ENCODE measurements around the gene HDAC4.

HDAC4 gene

GRCh38 chr2:239171643-239172042, 229.2 kb downstream of the HDAC4 start:
- no peak overlapping the region for H3K27ac ChIP-seq
- TF ChIP-seq, protein P1, sequence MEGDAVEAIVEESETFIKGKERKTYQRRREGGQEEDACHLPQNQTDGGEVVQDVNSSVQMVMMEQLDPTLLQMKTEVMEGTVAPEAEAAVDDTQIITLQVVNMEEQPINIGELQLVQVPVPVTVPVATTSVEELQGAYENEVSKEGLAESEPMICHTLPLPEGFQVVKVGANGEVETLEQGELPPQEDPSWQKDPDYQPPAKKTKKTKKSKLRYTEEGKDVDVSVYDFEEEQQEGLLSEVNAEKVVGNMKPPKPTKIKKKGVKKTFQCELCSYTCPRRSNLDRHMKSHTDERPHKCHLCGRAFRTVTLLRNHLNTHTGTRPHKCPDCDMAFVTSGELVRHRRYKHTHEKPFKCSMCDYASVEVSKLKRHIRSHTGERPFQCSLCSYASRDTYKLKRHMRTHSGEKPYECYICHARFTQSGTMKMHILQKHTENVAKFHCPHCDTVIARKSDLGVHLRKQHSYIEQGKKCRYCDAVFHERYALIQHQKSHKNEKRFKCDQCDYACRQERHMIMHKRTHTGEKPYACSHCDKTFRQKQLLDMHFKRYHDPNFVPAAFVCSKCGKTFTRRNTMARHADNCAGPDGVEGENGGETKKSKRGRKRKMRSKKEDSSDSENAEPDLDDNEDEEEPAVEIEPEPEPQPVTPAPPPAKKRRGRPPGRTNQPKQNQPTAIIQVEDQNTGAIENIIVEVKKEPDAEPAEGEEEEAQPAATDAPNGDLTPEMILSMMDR (IDR thresholded peaks at IDR 0.05; ENCODE audit: low read depth, low read length, missing control alignments), result no peak
- no peaks in the 10 kb centered on the region for H3K36me3 ChIP-seq (replicated peaks)
- H3K27me3 ChIP-seq (replicated peaks), result no peaks in the 10 kb centered on the region
- H3K4me3 ChIP-seq (ENCODE audit: low read depth, low read length), result no peak overlapping the region
- in situ Hi-C loops (cut with HindIII; ENCODE audit: low pct_ligation_motif_present, low sequenced_read_pairs), result no loop called here
- DNase-seq, result no peak

- H3K27me3 ChIP-seq (replicated peaks), result no peaks in the 10 kb centered on the region
- in situ Hi-C loops (cut with HindIII; ENCODE audit: low pct_ligation_motif_present, low sequenced_read_pairs), result no loop called here
- H3K4me3 ChIP-seq (ENCODE audit: low read depth, low read length), result no peak overlapping the region
- TF ChIP-seq, protein P1 (IDR thresholded peaks at IDR 0.05; ENCODE audit: low read depth, low read length, missing control alignments), result no peak
- no peaks in the 10 kb centered on the region for H3K36me3 ChIP-seq (replicated peaks)
- DNase-seq, result no peak
- H3K27ac ChIP-seq, result no peak overlapping the region
Observed at GRCh38 chr2:239169311-239170048, 231.3 kb downstream of the HDAC4 start.

DNA sequence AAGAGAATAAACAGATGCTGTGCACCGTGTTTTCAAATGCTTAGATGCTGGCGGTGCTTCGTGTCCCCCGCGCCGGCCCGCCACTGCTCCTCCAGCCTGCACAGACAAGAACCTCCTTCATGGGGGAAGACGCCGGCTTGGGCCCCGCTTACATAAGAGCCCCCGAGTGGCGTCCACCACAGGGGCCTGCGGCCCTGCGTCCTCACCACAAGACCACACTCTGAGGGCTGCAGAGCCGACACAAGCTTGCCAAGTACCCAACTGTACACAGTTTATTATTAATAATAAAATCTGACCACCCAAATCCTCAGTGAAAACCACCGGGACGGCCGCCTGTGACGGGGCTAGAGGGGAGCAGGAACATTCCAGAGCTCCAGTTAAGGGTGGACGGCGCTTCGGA, 232.2 kb downstream of the HDAC4 start:
- H3K4me3 ChIP-seq (ENCODE audit: low read depth, low read length), result no peak overlapping the region
- in situ Hi-C loops (cut with HindIII; ENCODE audit: low pct_ligation_motif_present, low sequenced_read_pairs), result no loop called here
- no peaks in the 10 kb centered on the region for H3K27me3 ChIP-seq (replicated peaks)
- DNase-seq, result no peak
- no peak overlapping the region for H3K27ac ChIP-seq
- no peaks in the 10 kb centered on the region for H3K36me3 ChIP-seq (replicated peaks)
- TF ChIP-seq, protein P1 (IDR thresholded peaks at IDR 0.05; ENCODE audit: low read depth, low read length, missing control alignments), result no peak

DNA sequence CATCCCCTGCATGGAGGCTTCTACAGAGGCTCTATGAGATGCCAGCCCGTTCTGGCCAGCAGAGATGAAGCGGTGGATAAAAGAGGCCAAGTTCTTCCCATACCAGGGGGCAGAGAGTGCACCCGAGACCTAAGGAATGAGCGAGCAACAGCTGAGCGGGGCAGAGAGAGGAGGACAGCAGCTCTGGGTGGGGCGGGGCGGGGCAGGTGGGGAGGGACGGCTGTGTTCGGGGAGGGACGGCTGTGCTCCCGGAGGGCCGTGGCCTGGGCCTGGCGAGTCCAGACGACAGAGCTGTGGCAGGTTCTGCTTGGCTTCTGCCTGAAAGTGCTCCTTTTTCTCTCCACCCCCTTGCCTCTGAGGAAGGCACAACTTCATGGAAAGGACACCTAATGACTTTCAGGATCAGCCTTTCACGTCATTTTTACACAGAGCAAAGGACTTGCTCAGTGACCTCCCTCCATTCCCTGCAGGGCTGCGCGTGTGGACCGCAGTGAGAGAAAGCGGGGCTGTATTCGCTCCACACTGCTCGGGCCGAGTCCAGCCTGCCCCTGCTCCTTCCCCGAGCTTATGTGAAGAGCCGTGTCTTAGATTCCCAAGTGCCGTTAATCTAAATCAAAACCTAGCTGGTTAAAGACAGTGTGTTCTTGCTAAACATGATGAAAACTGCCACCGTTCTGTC, 232.9 kb downstream of the HDAC4 start:
- Histone ChIP-seq H3K4me3 (ENCODE audit: low read depth, low read length) (no peak overlapping the region), H3K36me3 (replicated peaks) (no peaks in the 10 kb centered on the region), H3K27ac (no peak overlapping the region), H3K27me3 (replicated peaks) (no peaks in the 10 kb centered on the region)
- no peak for DNase-seq
- in situ Hi-C loops (cut with HindIII; ENCODE audit: low pct_ligation_motif_present, low sequenced_read_pairs), result no loop called here
- TF ChIP-seq, protein P1 (IDR thresholded peaks at IDR 0.05; ENCODE audit: low read depth, low read length, missing control alignments), result no peak

DNA sequence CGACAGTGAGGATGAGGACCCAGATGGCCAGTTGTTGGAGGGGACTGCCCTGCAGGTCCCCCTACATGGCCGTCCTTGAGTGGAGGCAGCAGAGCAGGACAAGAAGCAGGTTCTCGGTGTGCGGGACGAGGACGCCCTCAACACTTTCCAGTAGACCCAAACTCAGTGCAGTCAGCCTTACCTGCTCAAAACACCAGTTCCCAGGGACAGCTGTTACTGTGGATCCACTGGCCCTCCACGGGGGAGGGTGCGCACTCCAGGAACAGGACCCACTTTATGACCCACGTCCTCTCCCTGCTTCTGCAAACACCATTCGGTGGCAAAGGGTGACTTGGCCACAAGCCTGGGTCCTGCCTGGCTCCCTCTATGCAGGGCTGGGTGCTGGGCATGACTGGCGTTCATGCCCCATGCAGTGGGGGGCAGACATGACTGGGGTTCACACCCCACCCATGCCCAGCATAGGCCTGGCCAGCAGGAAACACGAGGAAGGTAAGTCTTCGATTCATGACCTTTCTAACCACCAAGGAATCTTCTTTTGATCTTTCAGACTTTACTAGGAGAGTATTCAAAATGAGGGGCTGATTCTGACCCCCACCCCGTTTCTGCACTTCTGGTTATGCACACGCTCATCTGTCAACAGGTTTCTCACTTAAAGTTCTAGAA, 233.7 kb downstream of the HDAC4 start:
- Histone ChIP-seq H3K27me3 (replicated peaks) (no peaks in the 10 kb centered on the region), H3K36me3 (replicated peaks) (no peaks in the 10 kb centered on the region), H3K4me3 (ENCODE audit: low read depth, low read length) (no peak overlapping the region), H3K27ac (no peak overlapping the region)
- DNase-seq, result no peak
- in situ Hi-C loops (cut with HindIII; ENCODE audit: low pct_ligation_motif_present, low sequenced_read_pairs), result no loop called here
- TF ChIP-seq, protein P1 (IDR thresholded peaks at IDR 0.05; ENCODE audit: low read depth, low read length, missing control alignments), result no peak
